ENCODE data around the gene TNS4. TPM values are rescaled to one million over a fixed set of nuclear protein-coding genes. Genes with fewer than 3 reads are reported as not detected.
A peak's percentile ranks its signal among the peaks of the same experiment; 100 is the strongest.

TNS4 gene
- polyA plus RNA-seq, 2 donors, result 25.4 to 74.8 TPM

GRCh38 chr17:40497695-40498094, 3.7 kb downstream of the TNS4 start:
- Histone ChIP-seq H3K36me3 (ENCODE audit: control insufficient read depth in 2 of 2, insufficient read depth in 2 of 2, low read length in 1 of 2) (peaks cover 0 to 8% of the 10 kb centered on the region in 2 donors), H3K4me3 (ENCODE audit: low read depth in 1 of 2, low read length in 2 of 2) (no peak overlapping the region), H3K4me1 (ENCODE audit: control insufficient read depth in 2 of 2, insufficient read depth in 2 of 2, low read length in 1 of 2) (peaks cover 4 to 13% of the 10 kb centered on the region in 2 donors), H3K27ac (ENCODE audit: low read depth in 2 of 2, low read length in 1 of 2) (peak overlapping the region; percentile 76 to 83), H3K27me3 (ENCODE audit: control insufficient read depth in 1 of 2, insufficient read depth in 2 of 2, low read length in 2 of 2) (no peaks in the 10 kb centered on the region), H3K9me3 (ENCODE audit: control insufficient read depth in 2 of 2, insufficient read depth in 1 of 2, low read depth in 1 of 2, low read length in 1 of 2) (no peaks in the 10 kb centered on the region)
- 35% methylated on average over 2 of the region's 2 CpGs for WGBS, 2 donors

GRCh38 chr17:40496634-40497420, 4.6 kb downstream of the TNS4 start:
- H3K4me1 ChIP-seq (ENCODE audit: control insufficient read depth in 2 of 2, insufficient read depth in 2 of 2, low read length in 1 of 2), result peaks cover 4 to 18% of the 10 kb centered on the region in 2 donors
- H3K4me3 ChIP-seq (ENCODE audit: low read depth in 1 of 2, low read length in 2 of 2), result no peak overlapping the region
- H3K9me3 ChIP-seq (ENCODE audit: control insufficient read depth in 2 of 2, insufficient read depth in 1 of 2, low read depth in 1 of 2, low read length in 1 of 2), result no peaks in the 10 kb centered on the region
- no peaks in the 10 kb centered on the region for H3K27me3 ChIP-seq (ENCODE audit: control insufficient read depth in 1 of 2, insufficient read depth in 2 of 2, low read length in 2 of 2)
- peaks cover 0 to 8% of the 10 kb centered on the region in 2 donors for H3K36me3 ChIP-seq (ENCODE audit: control insufficient read depth in 2 of 2, insufficient read depth in 2 of 2, low read length in 1 of 2)
- 58 to 62% methylated on average over 9 of the region's 9 CpGs for WGBS, 2 donors
- H3K27ac ChIP-seq (ENCODE audit: low read depth in 2 of 2, low read length in 1 of 2), result peak overlapping the region; percentile 50 to 83

GRCh38 chr17:40496170-40496569, 5.3 kb downstream of the TNS4 start:
- Histone ChIP-seq H3K4me3 (ENCODE audit: low read depth in 1 of 2, low read length in 2 of 2) (no peak overlapping the region), H3K4me1 (ENCODE audit: control insufficient read depth in 2 of 2, insufficient read depth in 2 of 2, low read length in 1 of 2) (peaks cover 4 to 18% of the 10 kb centered on the region in 2 donors), H3K27ac (ENCODE audit: low read depth in 2 of 2, low read length in 1 of 2) (peak overlapping the region; percentile 12 to 14), H3K9me3 (ENCODE audit: control insufficient read depth in 2 of 2, insufficient read depth in 1 of 2, low read depth in 1 of 2, low read length in 1 of 2) (no peaks in the 10 kb centered on the region), H3K36me3 (ENCODE audit: control insufficient read depth in 2 of 2, insufficient read depth in 2 of 2, low read length in 1 of 2) (peaks cover 0 to 8% of the 10 kb centered on the region in 2 donors), H3K27me3 (ENCODE audit: control insufficient read depth in 1 of 2, insufficient read depth in 2 of 2, low read length in 2 of 2) (no peaks in the 10 kb centered on the region)
- WGBS, 2 donors, result 60 to 79% methylated on average over 6 of the region's 6 CpGs

GRCh38 chr17:40495140-40495539, 6.3 kb downstream of the TNS4 start:
- peaks cover 7 to 21% of the 10 kb centered on the region in 2 donors for H3K4me1 ChIP-seq (ENCODE audit: control insufficient read depth in 2 of 2, insufficient read depth in 2 of 2, low read length in 1 of 2)
- peaks cover 0 to 8% of the 10 kb centered on the region in 2 donors for H3K36me3 ChIP-seq (ENCODE audit: control insufficient read depth in 2 of 2, insufficient read depth in 2 of 2, low read length in 1 of 2)
- 48 to 72% methylated on average over 5 of the region's 5 CpGs for WGBS, 2 donors
- peak overlapping the region; percentile 26 to 63 for H3K27ac ChIP-seq (ENCODE audit: low read depth in 2 of 2, low read length in 1 of 2)
- H3K9me3 ChIP-seq (ENCODE audit: control insufficient read depth in 2 of 2, insufficient read depth in 1 of 2, low read depth in 1 of 2, low read length in 1 of 2), result no peaks in the 10 kb centered on the region
- H3K4me3 ChIP-seq (ENCODE audit: low read depth in 1 of 2, low read length in 2 of 2), result no peak overlapping the region
- no peaks in the 10 kb centered on the region for H3K27me3 ChIP-seq (ENCODE audit: control insufficient read depth in 1 of 2, insufficient read depth in 2 of 2, low read length in 2 of 2)

GRCh38 chr17:40493697-40494096, 7.7 kb downstream of the TNS4 start:
- WGBS, 2 donors, result 46 to 62% methylated on average over 4 of the region's 4 CpGs
- H3K4me1 ChIP-seq (ENCODE audit: control insufficient read depth in 2 of 2, insufficient read depth in 2 of 2, low read length in 1 of 2), result peaks cover 5 to 24% of the 10 kb centered on the region in 2 donors
- no peak overlapping the region for H3K4me3 ChIP-seq (ENCODE audit: low read depth in 1 of 2, low read length in 2 of 2)
- H3K36me3 ChIP-seq (ENCODE audit: control insufficient read depth in 2 of 2, insufficient read depth in 2 of 2, low read length in 1 of 2), result peaks cover 0 to 12% of the 10 kb centered on the region in 2 donors
- H3K27me3 ChIP-seq (ENCODE audit: control insufficient read depth in 1 of 2, insufficient read depth in 2 of 2, low read length in 2 of 2), result no peaks in the 10 kb centered on the region
- H3K27ac ChIP-seq (ENCODE audit: low read depth in 2 of 2, low read length in 1 of 2), result peak overlapping the region; percentile 57 to 94
- H3K9me3 ChIP-seq (ENCODE audit: control insufficient read depth in 2 of 2, insufficient read depth in 1 of 2, low read depth in 1 of 2, low read length in 1 of 2), result no peaks in the 10 kb centered on the region

- no peak overlapping the region for H3K4me3 ChIP-seq (ENCODE audit: low read depth in 1 of 2, low read length in 2 of 2)
- WGBS, 2 donors, result 46% methylated on average over 7 of the region's 7 CpGs
Measured at GRCh38 chr17:40491486-40491885, 9.9 kb downstream of the TNS4 start.

GRCh38 chr17:40490982-40491381, 10.4 kb downstream of the TNS4 start:
- Histone ChIP-seq H3K9me3 (ENCODE audit: control insufficient read depth in 2 of 2, insufficient read depth in 1 of 2, low read depth in 1 of 2, low read length in 1 of 2) (no peaks in the 10 kb centered on the region), H3K36me3 (ENCODE audit: control insufficient read depth in 2 of 2, insufficient read depth in 2 of 2, low read length in 1 of 2) (peaks cover 0 to 26% of the 10 kb centered on the region in 2 donors), H3K4me1 (ENCODE audit: control insufficient read depth in 2 of 2, insufficient read depth in 2 of 2, low read length in 1 of 2) (peaks cover 5 to 37% of the 10 kb centered on the region in 2 donors), H3K27ac (ENCODE audit: low read depth in 2 of 2, low read length in 1 of 2) (peak overlapping the region; percentile 81 to 97), H3K27me3 (ENCODE audit: control insufficient read depth in 1 of 2, insufficient read depth in 2 of 2, low read length in 2 of 2) (no peaks in the 10 kb centered on the region), H3K4me3 (ENCODE audit: low read depth in 1 of 2, low read length in 2 of 2) (no peak overlapping the region)
- 60 to 65% methylated on average over 2 of the region's 2 CpGs for WGBS, 2 donors

More at GRCh38 chr17:40491486-40491885, 9.9 kb downstream of the TNS4 start:
- peaks cover 5 to 35% of the 10 kb centered on the region in 2 donors for H3K4me1 ChIP-seq (ENCODE audit: control insufficient read depth in 2 of 2, insufficient read depth in 2 of 2, low read length in 1 of 2)
- H3K36me3 ChIP-seq (ENCODE audit: control insufficient read depth in 2 of 2, insufficient read depth in 2 of 2, low read length in 1 of 2), result peaks cover 0 to 28% of the 10 kb centered on the region in 2 donors
- no peaks in the 10 kb centered on the region for H3K9me3 ChIP-seq (ENCODE audit: control insufficient read depth in 2 of 2, insufficient read depth in 1 of 2, low read depth in 1 of 2, low read length in 1 of 2)
- H3K27me3 ChIP-seq (ENCODE audit: control insufficient read depth in 1 of 2, insufficient read depth in 2 of 2, low read length in 2 of 2), result no peaks in the 10 kb centered on the region
- peak overlapping the region; percentile 81 to 97 for H3K27ac ChIP-seq (ENCODE audit: low read depth in 2 of 2, low read length in 1 of 2)

GRCh38 chr17:40490289-40490853, 11.1 kb downstream of the TNS4 start:
- Histone ChIP-seq H3K4me1 (ENCODE audit: control insufficient read depth in 2 of 2, insufficient read depth in 2 of 2, low read length in 1 of 2) (peaks cover 5 to 37% of the 10 kb centered on the region in 2 donors), H3K36me3 (ENCODE audit: control insufficient read depth in 2 of 2, insufficient read depth in 2 of 2, low read length in 1 of 2) (peaks cover 0 to 21% of the 10 kb centered on the region in 2 donors), H3K4me3 (ENCODE audit: low read depth in 1 of 2, low read length in 2 of 2) (no peak overlapping the region), H3K27ac (ENCODE audit: low read depth in 2 of 2, low read length in 1 of 2) (peak overlapping the region; percentile 81 to 97), H3K27me3 (ENCODE audit: control insufficient read depth in 1 of 2, insufficient read depth in 2 of 2, low read length in 2 of 2) (no peaks in the 10 kb centered on the region), H3K9me3 (ENCODE audit: control insufficient read depth in 2 of 2, insufficient read depth in 1 of 2, low read depth in 1 of 2, low read length in 1 of 2) (no peaks in the 10 kb centered on the region)
- 31 to 47% methylated on average over 5 of the region's 5 CpGs for WGBS, 2 donors

- Histone ChIP-seq H3K4me3 (ENCODE audit: low read depth in 1 of 2, low read length in 2 of 2) (no peak overlapping the region), H3K27me3 (ENCODE audit: control insufficient read depth in 1 of 2, insufficient read depth in 2 of 2, low read length in 2 of 2) (no peaks in the 10 kb centered on the region), H3K4me1 (ENCODE audit: control insufficient read depth in 2 of 2, insufficient read depth in 2 of 2, low read length in 1 of 2) (peaks cover 5 to 31% of the 10 kb centered on the region in 2 donors), H3K9me3 (ENCODE audit: control insufficient read depth in 2 of 2, insufficient read depth in 1 of 2, low read depth in 1 of 2, low read length in 1 of 2) (no peaks in the 10 kb centered on the region), H3K36me3 (ENCODE audit: control insufficient read depth in 2 of 2, insufficient read depth in 2 of 2, low read length in 1 of 2) (peaks cover 0 to 20% of the 10 kb centered on the region in 2 donors), H3K27ac (ENCODE audit: low read depth in 2 of 2, low read length in 1 of 2) (peak overlapping the region; percentile 66 to 89)
- WGBS, 2 donors, result 68 to 76% methylated on average over 7 of the region's 7 CpGs
Measured at GRCh38 chr17:40487371-40488020, 13.9 kb downstream of the TNS4 start.

All from esophagus (tissue), 2 donors.